GM18861 (cell line): Measurements from ENCODE around the gene HSD17B1.
A peak's percentile ranks its signal among the peaks of the same experiment; 100 is the strongest.
"Not testable (repeated sequence)": the region's sequence is repeated elsewhere in the genome, so short reads cannot be mapped to it uniquely, and the experiment has no call there.

ENCODE experiments used
- ATAC-seq: cut with Tn5 transposase; IDR thresholded peaks from one replicate; pipeline ENCODE4 v1.9.1; 2021; ENCODE audit not compliant: unreplicated experiment

Gene HSD17B1

DNA sequence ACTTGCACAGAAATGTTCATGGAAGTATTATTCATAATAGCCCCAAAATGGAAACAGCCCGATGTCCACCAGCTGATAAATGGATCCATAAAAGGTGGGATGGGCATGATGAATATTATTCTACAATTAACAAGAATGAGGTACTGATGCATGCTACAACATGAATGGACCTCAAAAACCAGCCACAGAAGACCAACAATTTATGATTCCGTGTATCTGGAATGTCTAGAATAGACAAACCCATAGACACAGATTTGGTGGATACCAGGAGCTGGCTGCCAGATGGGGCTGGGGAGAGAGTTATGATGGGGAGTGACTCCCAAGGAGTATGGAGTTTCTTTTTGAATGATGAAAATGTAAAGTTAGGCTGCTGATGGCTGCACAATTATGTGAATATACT, 27.5 kb upstream of the HSD17B1 start:
- no peak for ATAC-seq

DNA sequence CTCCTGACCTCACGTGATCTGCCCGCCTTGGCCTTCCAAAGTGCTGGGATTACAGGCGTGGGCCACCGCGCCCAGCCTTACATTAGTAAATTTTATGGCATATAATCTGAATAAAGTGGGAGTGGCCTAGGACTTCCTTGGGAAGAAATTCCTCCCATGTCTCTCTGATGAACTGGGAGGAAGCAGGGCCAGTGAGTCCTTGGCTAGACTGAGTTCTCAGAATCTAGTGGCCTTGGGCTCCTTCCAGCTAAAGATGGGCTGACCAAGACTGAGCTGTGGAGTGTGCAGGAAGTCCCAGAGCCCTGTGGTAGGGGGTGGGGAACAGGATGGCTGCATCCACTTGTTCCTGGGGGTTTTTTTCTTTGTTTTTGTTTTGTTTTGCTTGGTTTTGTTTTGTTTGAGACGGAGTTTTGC, 26.7 kb upstream of the HSD17B1 start:
- ATAC-seq: no peak

DNA sequence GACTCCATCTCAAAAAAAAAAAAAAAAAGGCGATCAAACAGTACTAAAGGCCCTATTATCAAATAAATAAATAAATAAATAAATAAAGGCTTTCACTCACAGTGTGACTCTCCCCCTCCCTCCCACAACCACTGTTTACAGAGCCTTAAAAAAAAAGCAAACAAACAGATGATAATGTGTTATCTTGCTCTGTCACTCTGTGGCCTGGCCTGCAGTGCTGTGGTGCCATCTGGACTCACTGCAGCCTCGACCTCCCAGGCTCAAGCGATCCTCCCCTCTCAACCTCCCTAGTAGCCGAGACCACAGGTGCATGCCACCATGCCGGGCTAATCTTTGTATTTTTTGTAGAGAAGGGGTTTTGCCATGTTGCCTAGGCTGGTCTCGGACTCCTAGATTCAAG, 24.8 kb upstream of the HSD17B1 start:
- no peak for ATAC-seq

DNA sequence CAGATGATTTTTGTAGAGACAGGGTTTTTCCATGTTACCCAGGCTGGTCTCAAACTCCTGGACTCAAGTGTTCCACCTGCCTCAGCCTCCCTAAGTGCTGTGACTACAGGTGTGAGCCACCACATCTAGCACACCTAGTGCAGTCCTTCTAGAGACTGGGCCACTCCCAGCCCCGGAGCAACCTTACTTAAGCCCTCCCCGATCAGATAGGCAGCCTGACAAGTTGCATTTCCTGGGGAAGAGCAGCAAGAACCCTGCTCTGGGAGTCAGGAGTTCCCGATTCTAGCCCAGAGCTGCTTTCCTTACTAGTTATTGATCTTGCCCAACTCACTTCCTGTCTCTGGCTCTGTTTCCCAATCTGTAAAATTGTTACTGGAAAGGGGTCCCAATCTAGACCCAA, 23.7 kb upstream of the HSD17B1 start:
- no peak for ATAC-seq

DNA sequence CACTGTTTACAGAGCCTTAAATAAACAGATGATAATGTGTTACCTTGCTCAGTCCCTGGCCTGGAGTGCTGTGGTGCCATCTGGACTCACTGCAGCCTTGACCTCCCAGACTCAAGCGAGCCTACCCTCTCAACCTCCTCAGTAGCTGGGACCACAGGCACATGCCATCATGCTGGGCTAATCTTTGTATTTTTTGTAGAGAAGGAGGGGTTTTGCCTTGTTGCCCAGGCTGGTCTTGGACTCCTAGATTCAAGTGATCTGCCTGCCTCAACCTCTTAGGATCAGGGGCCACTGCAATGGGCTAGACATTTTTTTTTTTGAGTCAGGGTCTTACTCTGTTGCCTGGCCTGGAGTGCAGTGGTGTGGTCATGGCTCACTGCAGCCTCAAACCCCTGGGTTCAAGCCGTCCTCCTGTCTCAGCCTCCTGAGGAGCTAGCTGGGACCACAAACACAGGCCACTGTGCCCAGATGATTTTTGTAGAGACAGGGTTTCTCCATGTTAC, 21.7 kb upstream of the HSD17B1 start:
- no peak for ATAC-seq

DNA sequence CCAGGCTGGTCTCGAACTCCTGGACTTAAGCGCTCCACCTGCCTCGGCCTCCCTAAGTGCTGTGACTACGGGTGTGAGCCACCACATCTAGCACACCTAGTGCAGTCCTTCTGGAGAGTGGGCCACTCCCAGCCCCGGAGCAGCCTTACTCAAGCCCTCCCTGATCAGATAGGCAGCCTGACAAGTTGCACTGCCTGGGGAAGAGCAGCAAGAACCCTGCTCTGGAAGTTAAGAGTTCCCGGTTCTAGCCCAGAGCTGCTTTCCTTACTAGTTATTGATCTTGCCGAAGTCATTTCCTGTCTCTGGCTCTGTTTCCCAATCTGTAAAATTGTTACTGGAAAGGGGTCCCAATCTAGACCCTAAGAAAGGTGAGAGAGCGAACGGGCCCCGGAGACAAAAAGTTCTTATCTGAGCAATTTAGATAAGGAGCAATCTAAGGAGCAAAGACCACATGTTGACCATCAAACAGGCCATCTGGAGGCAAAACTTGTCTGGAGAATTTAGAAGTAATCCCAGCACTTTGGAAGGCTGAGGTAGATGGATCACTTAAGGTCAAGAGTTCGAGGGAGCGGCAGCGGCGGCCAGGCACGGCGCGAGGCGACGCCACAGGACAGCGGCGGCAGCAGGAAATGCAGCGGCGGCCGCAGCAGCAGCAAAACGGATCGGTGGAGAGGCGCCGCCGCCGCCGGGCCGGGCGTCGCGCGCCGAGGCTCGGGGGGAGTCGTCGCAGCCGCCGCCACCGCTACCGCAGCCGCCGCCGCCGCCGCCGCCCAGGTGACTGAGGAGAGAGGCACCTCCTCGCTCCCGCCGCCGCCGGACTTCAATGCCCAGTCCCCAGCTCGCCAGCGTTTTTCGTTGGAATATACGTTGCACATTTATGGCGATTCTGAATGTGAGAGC, 21.0 kb upstream of the HSD17B1 start:
- ATAC-seq: no peak

DNA sequence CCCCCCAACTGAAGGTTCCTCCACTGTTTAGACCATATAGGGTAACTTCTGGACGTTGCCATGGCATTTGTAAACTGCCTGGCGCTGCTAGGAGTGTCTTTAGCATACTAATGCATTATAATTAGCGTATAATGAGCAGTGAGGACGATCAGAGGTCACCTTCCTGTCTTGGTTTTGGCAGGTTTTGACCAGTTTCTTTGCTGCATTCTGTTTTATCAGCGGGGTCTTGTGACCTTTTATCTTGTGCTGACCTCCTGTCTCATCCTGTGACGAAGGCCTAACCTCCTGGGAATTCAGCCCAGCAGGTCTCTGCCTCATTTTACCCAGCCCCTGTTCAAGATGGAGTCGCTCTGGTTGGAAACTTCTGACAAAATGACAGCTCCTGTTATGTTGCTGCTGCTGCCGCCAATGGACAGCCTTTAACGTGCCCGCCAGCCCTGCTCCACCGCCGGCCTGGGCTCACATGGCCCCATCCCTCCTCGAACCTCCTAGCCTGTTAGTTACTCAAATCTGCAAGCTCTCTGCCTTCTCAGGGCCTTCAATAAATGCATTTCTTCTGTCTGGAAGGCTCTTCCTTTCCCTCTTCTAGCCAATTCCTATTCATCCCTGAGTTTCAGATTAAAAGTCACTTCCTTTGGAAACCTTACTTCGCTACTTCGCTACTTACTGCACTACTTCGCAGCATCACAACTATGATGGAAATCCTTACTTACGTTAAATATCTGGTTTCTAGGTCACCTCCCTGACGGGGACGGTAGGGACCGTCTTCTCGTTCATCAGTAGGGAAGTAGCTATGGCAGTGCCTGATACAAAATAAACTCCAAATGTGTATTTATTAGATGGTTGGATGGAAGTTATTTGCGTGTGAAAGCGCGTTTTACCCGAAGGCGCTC, 17.3 kb upstream of the HSD17B1 start:
- no peak for ATAC-seq

DNA sequence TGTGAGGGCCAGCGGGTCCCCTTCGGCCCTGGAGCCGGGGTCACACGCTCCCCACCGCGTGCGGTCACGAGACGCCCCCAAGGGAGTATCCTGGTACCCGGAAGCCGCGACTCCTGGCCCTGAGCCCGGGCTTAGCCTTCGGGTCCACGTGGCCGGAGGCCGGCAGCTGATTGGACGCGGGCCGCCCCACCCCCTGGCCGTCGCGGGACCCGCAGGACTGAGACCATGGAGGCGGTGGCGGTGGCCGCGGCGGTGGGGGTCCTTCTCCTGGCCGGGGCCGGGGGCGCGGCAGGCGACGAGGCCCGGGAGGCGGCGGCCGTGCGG, 16.7 kb upstream of the HSD17B1 start, which contains the start of gene NAGLU:
Gene NAGLU (plus strand): TSS at position 194 of the 324 bp plus-strand sequence. CDS start 32 bp downstream, at position 226.
- peak; percentile 63 for ATAC-seq

DNA sequence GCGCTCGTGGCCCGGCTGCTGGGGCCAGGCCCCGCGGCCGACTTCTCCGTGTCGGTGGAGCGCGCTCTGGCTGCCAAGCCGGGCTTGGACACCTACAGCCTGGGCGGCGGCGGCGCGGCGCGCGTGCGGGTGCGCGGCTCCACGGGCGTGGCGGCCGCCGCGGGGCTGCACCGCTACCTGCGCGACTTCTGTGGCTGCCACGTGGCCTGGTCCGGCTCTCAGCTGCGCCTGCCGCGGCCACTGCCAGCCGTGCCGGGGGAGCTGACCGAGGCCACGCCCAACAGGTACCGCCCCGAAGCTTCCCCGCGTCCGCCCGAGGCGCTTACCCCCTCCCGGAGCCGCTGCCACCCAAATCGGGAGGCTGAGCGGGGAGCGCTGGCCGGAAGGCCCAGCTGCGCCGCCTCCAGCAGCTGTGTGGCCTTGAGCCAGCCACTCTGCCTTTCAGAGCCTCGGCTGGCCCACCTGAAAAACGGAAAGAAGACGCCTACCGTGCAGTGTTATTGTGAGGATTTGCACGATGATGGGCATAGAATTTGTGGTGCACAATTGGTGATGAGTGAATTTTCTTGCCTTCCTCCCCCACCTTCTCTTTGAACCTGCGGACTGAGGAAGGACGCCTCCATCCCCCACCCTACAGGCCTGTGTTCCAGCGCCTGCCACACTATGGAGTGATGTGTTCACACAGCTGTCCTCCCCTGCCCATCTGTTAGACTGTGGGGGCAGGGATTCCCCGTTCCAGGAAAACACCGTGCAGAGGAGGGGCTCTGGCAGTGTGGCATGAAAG, 16.2 kb upstream of the HSD17B1 start:
- ATAC-seq: peak; percentile 36

DNA sequence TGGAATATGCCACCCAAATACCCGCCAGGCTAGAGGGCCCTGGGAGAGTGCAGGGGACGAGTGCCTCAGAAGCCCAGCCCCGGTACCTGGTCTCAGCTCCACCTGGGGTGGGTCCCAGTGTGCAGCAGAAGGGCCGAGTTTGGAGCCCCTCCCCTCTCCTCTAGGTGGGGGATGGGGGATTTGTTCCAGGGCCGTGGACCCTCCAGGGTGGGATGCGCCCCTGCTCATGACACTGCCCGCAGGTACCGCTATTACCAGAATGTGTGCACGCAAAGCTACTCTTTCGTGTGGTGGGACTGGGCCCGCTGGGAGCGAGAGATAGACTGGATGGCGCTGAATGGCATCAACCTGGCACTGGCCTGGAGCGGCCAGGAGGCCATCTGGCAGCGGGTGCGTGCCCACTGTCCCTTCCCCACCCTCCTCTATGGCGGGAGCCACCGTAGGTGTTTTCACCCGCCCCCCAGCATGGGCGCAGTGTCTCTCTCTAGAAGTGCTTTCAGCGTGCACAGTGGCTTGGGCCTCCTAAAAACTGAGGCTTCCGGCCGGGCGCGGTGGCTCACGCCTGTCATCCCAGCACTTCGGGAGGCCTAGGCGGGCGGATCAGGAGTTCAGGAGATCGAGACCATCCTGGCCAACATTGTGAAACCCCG, 15.4 kb upstream of the HSD17B1 start:
- ATAC-seq: no peak

DNA sequence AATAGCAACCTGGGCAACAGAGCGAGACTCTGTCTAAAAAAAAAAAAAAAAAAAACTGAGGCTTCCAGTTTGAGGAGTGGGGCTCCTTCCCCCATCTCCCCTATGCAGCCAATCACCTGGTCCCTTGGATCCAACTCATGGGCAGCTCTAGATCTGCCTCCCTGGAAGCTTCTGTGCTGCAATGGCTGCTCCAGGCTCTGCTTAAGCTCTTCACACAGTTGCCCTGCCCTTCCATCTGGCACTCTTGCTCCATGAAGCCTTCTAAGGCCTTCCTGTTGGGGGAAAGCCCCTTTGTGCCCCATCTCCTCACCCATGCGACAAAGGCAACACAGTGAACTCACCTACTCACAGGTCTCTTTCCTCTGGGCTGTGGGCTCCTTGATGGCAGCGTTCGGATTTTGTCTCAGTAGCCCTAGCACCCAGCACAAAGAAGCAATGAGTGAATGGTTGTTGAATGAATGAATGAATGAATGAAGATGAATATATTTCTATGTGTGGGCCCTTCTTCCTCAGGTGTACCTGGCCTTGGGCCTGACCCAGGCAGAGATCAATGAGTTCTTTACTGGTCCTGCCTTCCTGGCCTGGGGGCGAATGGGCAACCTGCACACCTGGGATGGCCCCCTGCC, 14.8 kb upstream of the HSD17B1 start:
- no peak for ATAC-seq

DNA sequence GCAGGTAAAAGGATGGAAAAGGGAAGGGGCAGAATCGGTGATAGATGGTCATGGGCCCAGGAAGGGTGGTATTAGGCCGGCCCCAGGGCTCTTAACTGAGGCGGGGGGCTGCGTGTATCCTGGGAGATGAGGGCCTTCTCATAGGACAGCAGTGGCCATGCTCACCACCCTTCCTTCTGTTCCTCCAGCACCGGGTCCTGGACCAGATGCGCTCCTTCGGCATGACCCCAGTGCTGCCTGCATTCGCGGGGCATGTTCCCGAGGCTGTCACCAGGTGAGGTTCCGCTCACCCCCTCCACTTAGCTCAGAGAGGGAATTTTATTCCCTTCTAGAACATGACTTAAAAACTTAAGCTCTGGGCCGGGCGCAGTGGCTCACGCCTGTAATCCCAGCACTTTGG, 14.2 kb upstream of the HSD17B1 start:
- no peak for ATAC-seq

DNA sequence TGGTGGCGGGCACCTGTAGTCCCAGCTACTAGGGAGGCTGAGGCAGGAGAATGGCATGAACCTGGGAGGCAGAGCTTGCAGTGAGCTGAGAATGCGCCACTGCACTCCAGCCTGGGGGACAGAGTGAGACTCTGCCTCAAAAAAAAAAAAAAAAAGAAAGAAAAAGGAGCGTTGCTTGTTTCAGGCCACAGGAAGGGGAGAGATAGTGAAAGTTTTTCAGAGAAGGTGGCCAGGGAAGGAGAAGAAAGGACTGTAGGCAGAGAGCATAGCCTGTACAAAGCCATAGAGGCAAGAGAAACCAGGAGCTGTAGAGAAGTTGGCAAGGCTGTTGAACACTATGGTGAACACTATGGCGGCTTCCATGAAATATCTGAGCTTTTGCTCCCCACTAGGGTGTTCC, 12.2 kb upstream of the HSD17B1 start:
- not testable (repeated sequence) for ATAC-seq

DNA sequence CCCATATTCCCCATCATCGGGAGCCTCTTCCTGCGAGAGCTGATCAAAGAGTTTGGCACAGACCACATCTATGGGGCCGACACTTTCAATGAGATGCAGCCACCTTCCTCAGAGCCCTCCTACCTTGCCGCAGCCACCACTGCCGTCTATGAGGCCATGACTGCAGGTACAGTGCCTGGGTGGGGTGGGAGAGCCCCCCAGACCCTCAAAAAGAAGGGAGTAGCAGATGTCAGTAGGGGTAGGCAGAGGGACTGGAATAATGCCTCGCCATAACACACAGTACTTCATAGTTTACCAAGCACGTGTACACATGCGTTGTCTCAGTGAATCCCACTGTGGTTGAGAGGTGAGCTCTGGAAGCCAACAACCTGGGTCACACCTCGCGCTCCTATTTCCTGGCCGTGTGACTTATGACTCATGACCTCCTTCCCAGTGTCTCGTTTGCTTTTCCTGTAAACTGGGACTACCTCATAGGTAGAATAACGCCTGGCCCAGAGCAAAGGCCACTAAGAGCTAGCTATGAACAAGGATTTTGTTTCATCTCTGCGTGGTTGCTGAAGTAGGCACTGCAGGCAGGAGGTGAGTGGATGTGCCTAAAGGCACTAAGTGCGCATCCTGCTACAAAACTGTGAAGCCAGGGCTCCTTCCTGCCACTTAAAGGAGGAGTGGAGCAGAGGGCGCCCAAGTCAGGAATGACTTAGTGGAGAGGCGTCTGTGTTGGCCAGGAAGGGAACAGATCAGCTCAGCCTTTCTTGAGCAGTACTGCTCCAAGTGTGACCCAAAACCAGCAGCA, 11.5 kb upstream of the HSD17B1 start:
- ATAC-seq: no peak

DNA sequence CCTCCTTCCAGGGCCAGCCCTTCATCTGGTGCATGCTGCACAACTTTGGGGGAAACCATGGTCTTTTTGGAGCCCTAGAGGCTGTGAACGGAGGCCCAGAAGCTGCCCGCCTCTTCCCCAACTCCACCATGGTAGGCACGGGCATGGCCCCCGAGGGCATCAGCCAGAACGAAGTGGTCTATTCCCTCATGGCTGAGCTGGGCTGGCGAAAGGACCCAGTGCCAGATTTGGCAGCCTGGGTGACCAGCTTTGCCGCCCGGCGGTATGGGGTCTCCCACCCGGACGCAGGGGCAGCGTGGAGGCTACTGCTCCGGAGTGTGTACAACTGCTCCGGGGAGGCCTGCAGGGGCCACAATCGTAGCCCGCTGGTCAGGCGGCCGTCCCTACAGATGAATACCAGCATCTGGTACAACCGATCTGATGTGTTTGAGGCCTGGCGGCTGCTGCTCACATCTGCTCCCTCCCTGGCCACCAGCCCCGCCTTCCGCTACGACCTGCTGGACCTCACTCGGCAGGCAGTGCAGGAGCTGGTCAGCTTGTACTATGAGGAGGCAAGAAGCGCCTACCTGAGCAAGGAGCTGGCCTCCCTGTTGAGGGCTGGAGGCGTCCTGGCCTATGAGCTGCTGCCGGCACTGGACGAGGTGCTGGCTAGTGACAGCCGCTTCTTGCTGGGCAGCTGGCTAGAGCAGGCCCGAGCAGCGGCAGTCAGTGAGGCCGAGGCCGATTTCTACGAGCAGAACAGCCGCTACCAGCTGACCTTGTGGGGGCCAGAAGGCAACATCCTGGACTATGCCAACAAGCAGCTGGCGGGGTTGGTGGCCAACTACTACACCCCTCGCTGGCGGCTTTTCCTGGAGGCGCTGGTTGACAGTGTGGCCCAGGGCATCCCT, 9.3 kb upstream of the HSD17B1 start:
- no peak for ATAC-seq

DNA sequence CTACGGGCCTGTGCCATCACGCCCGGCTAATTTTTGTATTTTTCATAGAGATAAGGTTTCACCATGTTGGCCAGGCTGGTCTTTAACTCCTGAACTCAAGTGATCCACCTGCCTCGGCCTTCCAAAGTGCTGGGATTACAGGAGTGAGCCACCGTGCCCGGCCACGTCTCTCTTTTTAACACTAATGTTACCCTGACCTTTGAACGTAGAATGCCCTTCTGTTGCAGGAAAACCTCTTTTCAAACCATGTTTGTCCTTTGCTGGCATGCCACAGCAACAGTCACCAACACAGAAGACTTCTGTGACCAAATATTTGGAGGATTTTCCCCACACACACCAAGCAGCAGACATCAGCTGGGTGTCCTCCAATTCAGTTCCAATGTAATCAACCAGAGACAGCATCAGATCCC, 7.8 kb upstream of the HSD17B1 start:
- ATAC-seq: no peak

DNA sequence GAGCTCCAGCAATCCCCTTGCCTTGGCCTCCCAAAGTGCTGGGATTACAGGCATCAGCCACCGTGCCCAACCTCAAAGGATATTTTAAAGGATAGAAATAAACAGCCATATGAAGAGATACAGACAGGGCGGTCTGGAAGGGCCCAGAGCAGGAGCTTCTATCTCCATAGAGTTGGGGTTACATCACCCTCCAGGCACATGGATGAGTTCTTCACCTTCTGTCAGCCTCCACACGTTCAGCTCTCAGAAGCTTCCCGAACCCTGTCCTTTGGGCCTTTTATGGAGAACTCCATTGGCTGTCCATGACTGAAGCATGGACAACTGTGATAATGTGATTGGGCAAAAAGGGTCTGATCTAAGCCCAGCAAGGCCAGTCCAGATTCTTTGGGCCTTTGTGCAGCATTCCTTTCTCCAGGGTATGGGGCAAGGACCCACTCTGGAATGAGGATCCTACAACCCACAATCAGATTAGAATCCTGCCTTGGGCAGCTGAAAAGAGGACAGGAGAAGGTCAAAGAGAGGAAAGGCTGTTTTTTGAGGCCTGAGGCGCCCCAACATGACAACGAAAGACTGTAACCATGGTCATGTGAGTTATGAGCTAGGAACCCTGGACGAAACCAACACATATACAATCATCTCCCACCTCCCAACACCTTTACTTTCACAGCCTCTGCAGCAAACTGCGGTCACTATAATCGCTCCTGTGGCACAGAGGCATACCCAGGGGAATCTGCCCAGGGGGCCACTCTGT, 6.8 kb upstream of the HSD17B1 start:
- not testable (repeated sequence) for ATAC-seq
